ENCODE results near the gene TBC1D16.

GRCh38 chr17:80045703-80046102, 10.0 kb upstream of the TBC1D16 start:
- TF ChIP-seq CTCF (IDR thresholded peaks at IDR 0.05) (no peak), POLR2A (IDR thresholded peaks at IDR 0.05) (no peak)
